ENCODE data around the gene OR14A16. TPM values are rescaled to one million over a fixed set of nuclear protein-coding genes. Genes with fewer than 3 reads are reported as not detected.

The OR14A16 gene
- total RNA-seq, 1 experiment from 2014 or later: 0.15 TPM

DNA sequence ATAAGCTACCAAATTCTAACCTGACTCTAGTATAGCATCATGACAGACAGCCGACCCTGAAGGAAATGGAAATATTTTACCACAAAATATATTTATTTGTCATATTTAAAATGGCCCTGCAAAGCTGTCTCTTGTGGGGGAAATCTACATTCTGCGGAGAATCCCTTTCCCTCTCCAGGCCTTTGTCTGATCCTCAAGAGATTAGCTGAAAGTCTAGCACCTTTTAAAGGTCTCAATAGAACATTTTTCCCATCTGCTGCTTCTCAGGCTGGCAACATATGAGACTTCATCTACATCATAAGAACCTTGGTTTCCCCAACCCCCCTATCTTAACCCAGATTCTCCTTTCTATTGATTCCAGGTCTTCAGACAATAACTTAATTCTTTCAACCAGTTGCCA lies 19.5 kb upstream of the OR14A16 start:
- Mint-ChIP-seq H3K4me3 (no peak overlapping the region), H3K36me3 (ENCODE audit: insufficient read depth in 1 of 3, low read depth in 3 of 3) (peaks cover 0 to 1% (median 0%) of the 10 kb centered on the region in 3 experiments; a peak in 2 of 7 replicates), H3K9me3 (peaks cover 30 to 38% of the 10 kb centered on the region in 2 experiments), H3K4me1 (0 out of 4 replicates have a peak, but pooled peaks cover 0 to 2% of the 10 kb centered on the region in 2 experiments), H3K27ac (no peak overlapping the region), H3K27me3 (ENCODE audit: low read depth) (no peaks in the 10 kb centered on the region)
- Histone ChIP-seq H3K23me2 (ENCODE audit: insufficient read length, low read depth, low read length, poor library complexity, severe bottlenecking) (no peaks in the 10 kb centered on the region), H4K91ac (ENCODE audit: insufficient read length, low read depth, low read length) (no peak overlapping the region), H3K27ac (ENCODE audit: insufficient read length, low read depth, low read length) (no peak overlapping the region), H3K4me2 (ENCODE audit: insufficient read depth, insufficient read length, low read length) (no peak overlapping the region), H3K4me1 (ENCODE audit: insufficient read depth, low read length) (no peaks in the 10 kb centered on the region), H2BK15ac (ENCODE audit: low read depth, low read length) (no peak overlapping the region), H3K4ac (ENCODE audit: low read depth, low read length) (no peak overlapping the region), H4K20me1 (ENCODE audit: control insufficient read depth, insufficient read depth, insufficient read length) (no peaks in the 10 kb centered on the region), H2BK120ac (ENCODE audit: low read depth, low read length, poor library complexity, severe bottlenecking) (no peak overlapping the region), H2BK20ac (ENCODE audit: low read depth, low read length, poor library complexity, severe bottlenecking) (no peak overlapping the region), H3K79me1 (ENCODE audit: insufficient read depth, low read depth, low read length, poor library complexity, severe bottlenecking) (no peaks in the 10 kb centered on the region), H3K27me3 (ENCODE audit: insufficient read depth, low read length) (no peaks in the 10 kb centered on the region), H3T11ph (ENCODE audit: low read length) (no peak overlapping the region), H3K79me2 (ENCODE audit: insufficient read depth, low read length) (no peaks in the 10 kb centered on the region), H3K9ac (ENCODE audit: extremely low read depth, insufficient read length, low read length) (no peak overlapping the region), H3K23ac (ENCODE audit: insufficient read length, low read depth, low read length) (no peak overlapping the region), H3K56ac (ENCODE audit: insufficient read length, low read depth, low read length) (no peak overlapping the region), H3K14ac (ENCODE audit: insufficient read depth, low read length) (no peak overlapping the region), H2BK12ac (ENCODE audit: insufficient read length, low read depth, low read length) (no peak overlapping the region), H3K9me3 (ENCODE audit: control insufficient read depth, low read depth, low read length) (peaks cover 24% of the 10 kb centered on the region), H4K5ac (ENCODE audit: insufficient read length, low read depth, low read length) (no peak overlapping the region), H2AK5ac (ENCODE audit: insufficient read length, low read length) (no peak overlapping the region), H4K8ac (replicated peaks; ENCODE audit: insufficient read length, low read depth, low read length) (no peak overlapping the region), H3K18ac (ENCODE audit: insufficient read length, low read depth, low read length) (no peak overlapping the region), H2AFZ (ENCODE audit: low read length) (no peak overlapping the region), H2BK5ac (ENCODE audit: insufficient read length, low read length) (no peak overlapping the region)
- DNase-seq: no peak
- TF ChIP-seq, protein P1, sequence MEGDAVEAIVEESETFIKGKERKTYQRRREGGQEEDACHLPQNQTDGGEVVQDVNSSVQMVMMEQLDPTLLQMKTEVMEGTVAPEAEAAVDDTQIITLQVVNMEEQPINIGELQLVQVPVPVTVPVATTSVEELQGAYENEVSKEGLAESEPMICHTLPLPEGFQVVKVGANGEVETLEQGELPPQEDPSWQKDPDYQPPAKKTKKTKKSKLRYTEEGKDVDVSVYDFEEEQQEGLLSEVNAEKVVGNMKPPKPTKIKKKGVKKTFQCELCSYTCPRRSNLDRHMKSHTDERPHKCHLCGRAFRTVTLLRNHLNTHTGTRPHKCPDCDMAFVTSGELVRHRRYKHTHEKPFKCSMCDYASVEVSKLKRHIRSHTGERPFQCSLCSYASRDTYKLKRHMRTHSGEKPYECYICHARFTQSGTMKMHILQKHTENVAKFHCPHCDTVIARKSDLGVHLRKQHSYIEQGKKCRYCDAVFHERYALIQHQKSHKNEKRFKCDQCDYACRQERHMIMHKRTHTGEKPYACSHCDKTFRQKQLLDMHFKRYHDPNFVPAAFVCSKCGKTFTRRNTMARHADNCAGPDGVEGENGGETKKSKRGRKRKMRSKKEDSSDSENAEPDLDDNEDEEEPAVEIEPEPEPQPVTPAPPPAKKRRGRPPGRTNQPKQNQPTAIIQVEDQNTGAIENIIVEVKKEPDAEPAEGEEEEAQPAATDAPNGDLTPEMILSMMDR (conservative IDR thresholded peaks at IDR 0.05): no peak
- no CpG with 5 or more reads among the region's 2 CpGs for WGBS (ENCODE audit: extremely low coverage, insufficient read length, low lambda C conversion rate)

Measured in H9 (cell line).